Measurements from ENCODE around the gene ETV6.
A peak's percentile ranks its signal among the peaks of the same experiment; 100 is the strongest.

Gene ETV6

DNA sequence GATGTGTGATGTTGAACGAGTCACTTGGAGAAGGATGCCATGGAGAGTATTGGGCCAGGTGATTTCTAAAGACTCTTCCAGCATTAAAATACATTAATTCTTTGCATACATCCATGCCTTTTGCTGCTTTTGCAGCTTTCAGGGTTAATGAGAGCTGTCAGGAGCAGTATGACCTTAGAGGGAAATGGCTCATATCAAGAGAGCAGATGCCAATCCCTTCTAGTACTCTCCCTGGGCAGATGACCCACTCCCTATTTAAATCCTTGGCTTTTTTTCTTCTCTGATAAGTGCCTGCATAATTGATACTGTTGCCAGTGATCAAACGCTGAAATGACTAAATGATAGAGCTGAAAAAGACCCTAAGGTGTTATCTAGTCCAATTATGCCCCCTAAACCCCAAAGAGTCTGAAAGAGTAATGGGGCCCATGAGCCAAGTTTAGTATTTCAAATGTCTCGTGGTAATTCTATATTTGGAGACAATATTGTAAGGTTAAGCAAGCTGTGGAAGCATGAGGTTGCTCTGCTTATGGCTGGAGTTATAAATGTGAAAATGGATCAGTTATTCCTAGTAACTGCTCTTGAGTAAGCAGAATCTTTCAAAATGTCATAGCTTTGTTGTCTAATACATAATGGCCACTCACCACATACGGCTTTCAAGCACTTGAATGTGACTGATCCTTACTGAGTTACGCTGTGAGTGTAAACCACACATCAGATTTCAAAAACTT is 137.3 kb downstream of the ETV6 start:
- no peak for DNase-seq

DNA sequence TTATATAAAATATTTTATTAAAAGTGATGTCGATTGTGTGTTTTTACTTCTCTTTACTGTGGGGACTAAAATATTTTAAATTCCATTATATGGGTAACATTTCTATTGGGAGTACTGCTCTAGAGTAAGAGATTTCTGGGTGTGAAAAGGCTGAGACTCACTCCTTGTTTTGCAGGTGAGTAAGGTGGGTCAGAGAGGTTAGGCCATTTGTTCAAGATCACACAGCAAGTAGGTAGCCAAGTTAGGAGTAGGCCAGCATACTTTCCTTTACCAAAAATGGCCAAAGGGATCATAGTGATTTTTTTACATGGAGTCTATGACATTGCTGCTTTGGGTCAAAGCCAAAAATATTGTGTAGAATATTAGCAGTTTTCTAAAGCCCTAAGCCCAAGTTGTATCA is 138.0 kb downstream of the ETV6 start:
- no peak for DNase-seq

DNA sequence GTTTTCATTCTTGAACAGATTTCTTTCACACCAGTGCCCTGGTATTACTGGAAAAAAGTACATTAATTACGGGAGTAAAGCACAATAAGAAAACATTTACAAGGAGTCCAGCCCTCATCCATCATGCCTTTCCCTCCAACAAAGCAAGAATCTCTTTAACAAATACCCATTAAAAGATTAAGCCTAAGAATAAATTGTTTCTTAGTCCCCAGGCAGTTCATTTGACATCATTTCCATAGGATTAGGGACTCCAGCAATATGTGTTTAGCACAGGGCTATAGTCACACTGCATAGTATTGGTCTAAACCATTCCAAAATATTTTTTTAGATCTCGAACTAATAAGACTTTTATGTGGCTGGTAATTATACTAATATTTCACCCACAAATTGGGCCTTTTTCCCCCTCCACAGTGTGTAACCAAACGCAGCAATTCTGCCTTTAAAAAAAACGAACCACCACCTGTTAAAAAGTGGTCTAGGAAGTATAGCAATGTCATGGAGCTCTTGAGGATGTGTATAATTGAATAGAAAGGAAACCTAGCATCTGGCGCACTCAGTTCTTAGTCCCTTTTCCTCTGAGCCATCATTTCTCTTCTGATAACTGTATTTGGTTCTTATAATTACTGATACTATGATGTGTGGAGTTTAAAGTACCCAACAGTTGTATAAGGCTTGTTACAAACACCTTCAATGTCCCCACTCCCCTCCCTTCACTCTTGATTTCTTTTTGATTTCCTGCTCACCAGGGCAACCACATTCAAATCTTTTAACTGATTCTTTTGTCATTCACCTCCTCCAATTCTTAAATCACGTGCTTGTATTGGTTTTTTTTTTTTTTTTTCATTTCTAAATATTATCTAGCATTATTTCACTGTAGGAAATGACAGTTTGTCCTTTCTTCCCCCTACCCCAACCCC is 138.7 kb downstream of the ETV6 start:
- DNase-seq, result no peak

DNA sequence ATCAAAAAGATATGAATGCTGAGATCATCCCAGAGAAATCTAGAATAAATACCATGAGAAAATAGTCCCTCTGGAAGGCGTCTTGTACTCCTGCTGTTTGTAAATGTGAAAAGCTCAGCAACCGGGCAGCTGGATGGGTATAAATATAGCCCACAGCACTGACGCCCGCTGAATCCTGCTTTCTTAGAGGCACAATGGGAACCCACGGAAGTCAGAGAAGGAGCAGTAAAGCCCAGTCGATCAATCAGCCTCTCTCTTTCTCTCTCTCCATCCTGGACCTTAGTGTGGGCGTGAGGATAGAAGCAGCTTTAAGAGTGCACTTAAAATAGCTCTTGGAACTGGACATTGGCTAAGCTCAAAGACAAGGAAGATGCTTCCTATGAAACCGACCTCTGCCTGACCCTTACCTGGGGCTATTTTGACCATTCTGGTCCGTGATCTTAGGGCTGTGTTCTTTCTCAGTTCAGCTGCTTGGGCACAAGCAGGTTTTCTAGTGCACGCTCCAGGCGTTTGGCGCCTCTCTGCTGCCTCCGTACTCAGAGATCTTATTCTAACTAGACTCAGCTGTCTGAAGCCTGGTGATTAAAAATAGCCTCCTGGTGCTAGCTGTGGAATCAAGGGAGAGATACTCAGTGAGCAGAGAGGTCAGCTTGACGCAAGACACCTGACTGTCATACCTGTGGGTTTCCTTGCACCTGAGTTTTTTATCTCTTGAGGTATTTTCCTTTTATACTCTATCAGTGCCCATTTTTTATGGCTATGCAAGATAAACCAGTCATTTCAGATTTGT is 144.6 kb downstream of the ETV6 start:
- DNase-seq, result no peak

DNA sequence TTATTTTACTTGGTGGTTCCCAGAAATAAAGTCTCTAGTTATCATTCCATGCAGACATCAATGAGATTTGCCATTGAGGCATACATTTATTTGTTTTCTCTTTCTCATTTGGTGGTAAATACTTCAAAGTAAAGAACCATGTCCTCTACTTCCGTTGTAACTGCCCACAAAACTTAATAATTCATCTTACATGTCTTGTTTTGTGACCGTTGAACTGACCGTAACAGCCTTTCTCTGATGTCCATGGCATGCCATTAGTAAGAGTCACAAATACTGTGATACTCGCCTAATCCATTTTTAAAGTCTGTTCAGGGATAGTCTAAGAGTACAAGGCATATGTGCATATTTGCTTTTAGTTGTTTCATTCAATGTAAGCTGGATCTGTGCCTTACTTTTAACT is 145.3 kb downstream of the ETV6 start:
- no peak for DNase-seq

DNA sequence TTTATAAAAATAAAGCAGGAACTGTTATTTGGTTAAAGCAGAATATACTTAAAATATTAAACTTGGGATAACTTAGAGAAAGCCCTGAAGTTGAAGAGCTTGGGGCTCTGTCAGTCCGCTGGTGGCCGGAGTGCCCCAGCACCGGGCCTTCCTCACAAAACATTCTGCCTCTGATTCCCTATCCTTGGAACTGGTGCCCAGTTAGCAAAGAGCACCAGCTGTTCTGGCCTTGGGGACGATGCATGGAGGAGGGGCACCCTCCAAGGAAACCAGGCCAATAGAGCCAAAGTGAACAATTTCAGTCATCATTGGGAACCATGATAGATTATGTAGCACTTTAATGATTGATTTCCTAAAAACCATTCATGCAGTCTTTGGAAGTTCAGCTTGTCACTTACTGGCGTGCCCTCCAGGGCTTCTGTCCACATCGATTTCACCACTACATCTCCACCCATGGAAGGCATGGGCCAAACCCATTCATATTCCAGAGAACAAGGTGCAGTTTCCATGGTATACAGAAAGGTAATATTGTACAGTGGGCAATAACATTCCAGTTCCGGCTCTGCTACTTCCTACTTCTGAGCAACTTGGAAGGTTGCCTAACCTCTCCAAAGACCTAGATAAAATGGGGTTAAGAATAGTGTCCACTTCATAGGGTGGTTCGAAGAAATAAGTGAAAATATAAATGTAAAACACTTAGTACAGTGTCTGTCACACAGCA is 145.9 kb downstream of the ETV6 start:
- DNase-seq, result no peak

DNA sequence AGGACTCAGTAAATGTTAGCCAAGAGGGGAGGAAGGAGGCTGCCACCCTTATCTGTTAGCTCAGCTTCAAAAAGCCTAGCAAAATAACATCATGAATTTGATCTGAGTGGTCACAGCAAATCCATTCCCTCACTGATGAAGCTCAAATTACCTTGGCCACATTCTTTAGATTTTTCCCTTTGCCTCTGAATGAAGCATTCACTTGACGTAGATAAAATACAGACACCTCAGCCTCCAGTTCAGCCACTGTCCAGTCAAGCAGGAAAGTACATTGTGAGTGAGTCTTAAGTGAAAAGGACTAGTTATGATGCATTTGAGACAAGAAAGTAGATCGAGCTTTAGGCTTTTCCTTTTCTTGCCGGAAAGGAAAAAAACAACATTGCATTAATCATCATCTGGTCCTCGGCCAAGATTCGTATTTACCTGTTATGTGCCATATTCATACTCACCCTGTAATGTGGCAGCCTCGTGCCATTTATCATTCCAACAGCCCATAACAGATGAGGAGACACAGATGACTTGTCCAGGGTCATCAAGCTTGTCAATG is 146.5 kb downstream of the ETV6 start:
- no peak for DNase-seq

DNA sequence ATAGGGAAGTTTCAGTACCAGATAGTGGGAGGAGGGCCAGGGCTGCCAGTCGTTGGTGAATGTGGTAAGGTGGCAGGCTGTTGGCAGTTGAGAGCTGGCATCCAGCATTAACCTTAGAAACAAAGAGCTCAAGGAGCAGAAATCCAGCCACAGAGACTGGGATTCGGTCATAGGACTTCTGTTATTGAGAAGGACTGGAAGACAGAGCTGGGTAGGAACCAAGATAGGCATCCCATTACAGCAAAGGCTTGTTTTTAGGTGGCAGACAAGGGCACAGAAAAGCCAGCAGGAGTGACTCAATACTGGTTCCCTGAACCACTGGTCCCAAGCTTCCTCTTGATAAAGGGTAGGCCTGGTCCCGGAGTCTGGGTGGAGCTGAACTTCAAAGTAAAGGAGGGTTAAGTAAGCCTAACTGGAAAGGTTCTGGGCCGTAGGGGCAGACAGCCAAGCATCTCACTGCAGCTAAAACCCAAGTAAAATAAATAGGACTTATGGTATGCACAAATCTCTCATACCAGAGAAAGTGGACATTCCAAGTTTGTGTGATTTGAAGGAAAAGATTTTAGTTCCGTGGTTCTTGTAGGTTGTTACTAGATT is 147.9 kb downstream of the ETV6 start:
- peak; percentile 32 for DNase-seq

DNA sequence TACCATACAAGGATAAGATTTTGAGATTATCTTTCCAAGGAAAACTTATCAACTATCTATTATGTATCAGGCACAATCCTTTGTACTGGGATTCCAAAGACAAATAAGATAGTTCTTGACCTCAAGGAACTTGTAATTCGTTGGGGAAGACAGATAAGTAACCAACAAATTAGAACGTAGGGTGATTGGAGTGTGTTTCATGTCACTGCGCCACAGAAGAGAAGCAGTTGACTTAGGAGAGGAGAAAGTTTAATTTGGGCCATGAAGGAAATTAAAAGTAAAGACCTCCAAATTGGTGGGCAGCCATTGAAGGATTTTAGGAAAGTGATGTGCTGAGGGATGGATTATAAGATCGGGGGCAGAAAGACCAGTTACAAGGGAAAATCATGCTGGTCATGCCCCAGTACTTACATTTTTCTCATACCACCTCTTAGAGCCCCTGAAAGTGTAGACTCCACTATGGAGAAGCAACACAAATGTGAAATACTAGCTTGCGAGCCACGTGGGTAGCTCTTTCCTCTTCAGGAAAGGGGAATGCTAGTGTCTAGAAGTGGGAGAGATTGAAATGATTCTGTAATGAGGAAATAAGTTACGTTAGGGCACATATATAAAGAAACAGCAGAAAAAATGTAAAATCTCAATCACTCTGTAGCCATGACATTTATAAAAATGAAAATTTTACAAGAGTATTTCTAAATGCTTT is 148.7 kb downstream of the ETV6 start:
- DNase-seq, result no peak

DNA sequence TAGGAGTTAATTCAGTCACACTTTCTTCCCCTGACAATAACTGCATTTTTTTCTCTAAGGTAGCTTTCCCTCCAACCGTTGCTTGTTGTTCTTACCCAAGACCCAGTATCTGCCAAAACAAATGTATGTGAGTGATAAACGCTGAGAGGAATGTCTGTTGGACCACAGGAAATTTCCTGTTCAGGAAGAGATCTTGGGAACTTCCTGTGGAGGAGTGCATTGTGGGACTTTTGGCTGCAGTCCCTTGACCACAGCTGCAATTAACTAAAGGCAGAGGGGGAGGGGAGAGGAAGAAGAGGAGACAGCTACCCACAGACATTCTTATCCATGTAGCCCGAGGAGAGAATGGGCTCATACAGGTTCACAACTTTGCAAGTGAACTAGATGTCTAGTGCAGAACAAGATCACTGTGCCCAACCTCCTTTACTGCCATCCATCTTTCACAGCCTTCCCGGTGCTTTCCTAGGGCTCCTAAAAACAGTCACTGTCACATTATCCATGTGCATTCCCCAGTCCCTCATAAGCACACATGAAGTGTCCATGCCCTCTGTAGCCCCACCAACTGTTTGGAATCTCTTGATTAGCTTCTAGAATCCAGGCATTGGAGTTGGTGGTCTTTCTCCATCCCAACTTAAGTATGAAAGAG is 149.5 kb downstream of the ETV6 start:
- peak; percentile 96 for DNase-seq

DNA sequence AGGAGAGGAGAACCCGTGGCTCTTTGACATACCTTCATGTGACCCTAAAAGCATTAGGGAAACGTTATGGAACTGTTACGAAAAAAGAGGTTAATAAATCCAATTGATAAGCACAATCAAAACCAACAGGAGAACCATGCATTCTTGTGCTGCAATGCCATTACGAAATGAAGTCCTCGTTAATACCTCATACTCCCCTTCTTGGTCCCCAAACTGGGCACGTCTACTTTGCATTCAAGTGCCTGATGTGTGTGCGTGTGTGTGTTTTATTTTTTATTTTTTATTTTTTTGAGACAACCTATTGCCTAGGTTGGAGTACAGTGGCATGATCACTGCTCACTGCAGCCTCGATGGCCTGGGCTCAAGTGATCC is 150.0 kb downstream of the ETV6 start:
- DNase-seq, result no peak

DNA sequence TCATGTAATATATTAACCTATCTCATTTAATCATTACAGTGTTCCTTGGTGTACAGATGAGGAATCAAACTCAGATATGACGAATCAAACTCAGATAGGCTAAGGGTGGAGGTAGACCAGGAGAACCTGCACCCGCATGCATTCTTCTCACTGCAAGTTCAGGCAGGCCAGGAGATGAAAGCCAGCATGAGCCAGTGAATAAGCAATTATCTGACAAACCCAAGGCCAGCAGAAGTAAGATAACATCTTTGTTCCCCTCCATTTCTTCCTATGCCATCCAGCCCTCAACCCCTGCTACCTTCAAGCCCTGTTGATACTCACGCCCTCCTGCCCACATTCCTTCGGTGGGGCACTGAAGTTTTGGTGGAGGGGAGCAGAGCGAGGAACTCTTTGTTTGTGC is 152.2 kb downstream of the ETV6 start:
- DNase-seq, result peak; percentile 77

DNA sequence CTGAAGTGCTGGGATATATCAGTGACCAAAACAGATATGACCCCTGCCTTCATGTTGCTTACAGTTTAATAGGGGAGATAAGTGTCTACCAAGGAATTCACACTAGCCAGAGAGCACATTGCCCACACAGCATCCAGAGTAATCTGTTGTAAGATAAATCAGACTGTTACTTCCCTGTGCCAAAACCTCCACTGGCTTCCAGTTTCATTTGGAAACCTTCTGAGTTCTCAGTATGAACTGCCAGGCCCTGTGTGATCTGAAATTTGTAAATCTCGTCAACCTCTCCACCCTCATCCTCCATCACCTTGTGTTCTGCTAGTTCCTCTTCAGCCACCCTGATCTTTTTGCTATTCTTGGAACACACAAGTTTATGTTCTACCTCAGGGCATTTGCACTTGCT is 154.7 kb downstream of the ETV6 start:
- DNase-seq, result no peak

DNA sequence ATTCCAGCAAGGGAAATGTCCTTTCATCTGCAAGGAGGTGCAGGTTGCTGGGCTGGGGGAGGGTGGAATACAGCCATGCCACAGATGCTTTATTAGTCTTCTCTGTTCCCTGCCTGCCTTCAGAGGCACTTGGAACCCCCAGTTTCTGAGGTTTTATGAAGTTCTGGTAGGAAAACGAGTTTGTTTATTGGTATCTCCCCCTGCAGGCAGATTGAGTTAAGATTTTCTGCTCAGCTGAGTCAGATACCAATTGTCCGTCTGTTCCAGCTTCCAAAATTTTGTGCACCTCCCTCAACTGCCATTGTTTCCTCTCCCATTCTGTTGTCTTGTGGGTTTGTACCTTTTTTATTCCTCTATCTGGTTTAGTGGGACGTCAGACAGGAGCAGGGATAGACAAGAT is 155.6 kb downstream of the ETV6 start:
- no peak for DNase-seq

DNA sequence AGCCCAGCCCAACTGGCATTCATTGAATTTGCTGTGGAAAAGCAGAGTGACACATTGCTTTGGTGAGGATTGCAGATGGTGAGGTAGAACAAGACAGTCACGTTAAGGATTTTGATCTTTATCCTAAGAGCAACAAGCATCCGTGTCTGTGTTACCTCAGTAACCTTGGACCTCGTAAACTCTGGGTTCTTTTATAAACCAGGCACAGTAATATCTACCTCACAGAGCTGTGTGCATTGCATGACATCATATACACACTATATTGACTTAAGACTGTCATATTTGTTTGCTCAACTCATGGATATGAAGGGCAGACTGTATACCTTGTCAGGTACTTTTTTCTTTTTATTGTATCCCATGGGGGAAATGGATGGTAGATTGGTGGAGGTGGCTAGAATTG is 156.2 kb downstream of the ETV6 start:
- DNase-seq, result no peak

DNA sequence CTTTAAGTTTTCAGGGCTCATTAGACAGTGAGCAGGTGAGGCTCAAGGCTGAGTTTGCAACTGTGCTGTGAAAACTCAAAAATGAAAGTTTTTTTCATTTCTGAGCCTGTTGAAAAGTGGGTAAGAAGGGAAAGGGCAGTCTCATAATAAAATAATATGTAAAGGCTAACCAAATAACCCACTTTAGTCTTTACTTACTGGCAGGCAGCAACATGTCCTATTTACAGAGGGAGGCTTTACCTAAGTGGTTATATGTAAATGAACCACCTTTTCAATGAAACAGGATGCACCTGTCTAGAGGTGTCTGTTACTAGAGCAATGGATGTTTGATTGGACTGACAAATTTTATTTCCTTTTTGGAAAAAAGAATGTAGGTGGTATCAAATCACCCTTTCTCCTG is 158.0 kb downstream of the ETV6 start:
- DNase-seq, result no peak

DNA sequence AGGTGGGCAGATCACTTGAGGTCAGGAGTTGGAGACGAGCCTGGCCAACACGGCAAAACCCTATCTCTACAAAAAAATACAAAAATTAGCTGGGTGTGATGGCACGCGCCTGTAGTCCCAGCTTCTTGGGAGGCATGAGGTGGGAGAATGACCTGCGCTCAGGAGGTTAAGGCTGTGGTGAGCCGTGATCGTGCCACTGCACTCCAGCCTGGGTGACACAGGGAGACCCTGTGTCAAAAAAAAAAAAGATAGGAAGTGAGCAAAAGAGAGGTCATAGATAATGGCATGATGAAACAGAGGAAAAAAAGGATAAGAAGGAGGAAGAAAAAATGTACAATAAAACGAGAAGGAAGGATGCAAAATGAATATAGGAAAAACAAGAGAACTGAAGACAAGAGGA is 159.5 kb downstream of the ETV6 start:
- no peak for DNase-seq

DNA sequence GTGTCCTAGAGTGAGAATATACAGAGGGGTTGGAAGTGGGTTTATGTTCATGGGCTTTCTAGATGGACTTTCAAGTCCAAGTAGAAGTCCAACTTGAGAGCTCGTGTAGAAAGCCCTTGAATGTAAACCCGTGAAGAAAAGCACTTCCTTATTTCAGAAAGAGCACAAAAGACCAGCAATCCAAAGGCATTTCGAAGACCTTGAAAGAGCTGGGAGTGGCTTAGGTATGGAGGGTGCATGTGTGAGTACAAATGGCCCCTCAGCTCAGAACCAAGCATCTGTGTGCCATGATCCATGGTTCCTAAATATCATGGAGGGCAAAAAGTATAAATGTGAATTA is 160.7 kb downstream of the ETV6 start:
- DNase-seq, result peak; percentile 48

DNA sequence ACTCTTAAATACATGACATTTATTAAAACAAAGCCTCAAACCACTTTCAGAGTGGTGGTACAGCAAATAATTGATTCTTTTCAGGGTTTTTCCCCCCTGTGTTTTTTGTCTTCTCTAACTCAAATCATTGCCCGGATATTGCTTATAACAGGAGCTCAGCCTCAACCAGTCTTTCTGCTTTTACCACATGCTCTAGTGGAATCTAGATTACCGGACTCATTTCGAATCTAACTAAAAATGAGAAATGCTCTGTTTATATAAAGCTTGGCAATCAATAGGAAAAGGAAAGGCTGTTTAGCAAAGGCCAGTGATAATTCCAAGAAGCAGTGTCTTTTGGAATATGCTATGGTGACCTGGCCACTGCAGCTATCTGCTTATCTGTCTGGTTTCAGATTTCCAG is 161.5 kb downstream of the ETV6 start:
- DNase-seq, result no peak

DNA sequence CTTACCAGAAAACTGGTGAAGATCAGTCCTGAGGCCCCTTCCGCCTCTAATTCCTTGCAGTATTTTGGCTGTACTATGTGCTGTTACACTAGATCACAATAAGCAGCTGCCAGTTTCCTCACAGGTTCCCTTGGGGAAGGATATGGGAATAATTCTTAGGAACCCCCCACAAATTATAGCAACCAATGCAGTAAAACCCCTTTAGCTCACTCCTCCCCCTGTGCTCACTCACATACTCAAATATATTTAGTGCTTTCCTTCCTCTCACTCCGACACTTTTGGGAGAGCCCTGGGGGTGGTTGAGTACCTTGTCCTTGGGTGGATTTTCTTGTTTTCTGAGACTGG is 162.7 kb downstream of the ETV6 start:
- DNase-seq, result no peak

All from GF-D8 (cell line).